WI38 (cell line): ENCODE measurements around the gene ZDHHC18.

Experiments
- H3K4me3 ChIP-seq: 2 replicates; pipeline ENCODE4 v1.5.1; 2011; ENCODE audit warnings: low read depth, mild to moderate bottlenecking, control low read depth, low read length
- CTCF ChIP-seq: IDR thresholded peaks from 2 replicates; pipeline ENCODE4 v1.5.1; 2012; ENCODE audit warnings: low read depth, mild to moderate bottlenecking, control low read depth, low read length

The ZDHHC18 gene

GRCh38 chr1:26784023-26784871 lies 42.2 kb upstream of the ZDHHC18 start:
- TF ChIP-seq CTCF = no peak
- no peak overlapping the region for H3K4me3 ChIP-seq

- no peak overlapping the region for H3K4me3 ChIP-seq
- no peak for TF ChIP-seq CTCF
Observed at GRCh38 chr1:26784886-26785285, 41.6 kb upstream of the ZDHHC18 start.

GRCh38 chr1:26785611-26786436 lies 40.7 kb upstream of the ZDHHC18 start:
- H3K4me3 ChIP-seq = no peak overlapping the region
- no peak for TF ChIP-seq CTCF

- peak overlapping the region; percentile 61 for H3K4me3 ChIP-seq
- no peak for TF ChIP-seq CTCF
Observed at GRCh38 chr1:26786437-26787380, 39.8 kb upstream of the ZDHHC18 start.

GRCh38 chr1:26787381-26787705 lies 39.1 kb upstream of the ZDHHC18 start:
- H3K4me3 ChIP-seq = peak overlapping the region; percentile 61
- TF ChIP-seq CTCF = no peak

GRCh38 chr1:26787706-26788514 lies 38.6 kb upstream of the ZDHHC18 start, which contains the start of gene PIGV:
TSS of gene PIGV (plus strand) at chr1:26787950. CDS start at chr1:26790816, 2,866 bp downstream.
- TF ChIP-seq CTCF = no peak
- H3K4me3 ChIP-seq = peak within 1 kb of the TSS; percentile 61
